Activated B cell treated with CpG ODN at 0.5 μM for 24 hours (primary cell): Measurements from ENCODE around the gene SH3BP5. TPM values are rescaled to one million over a fixed set of nuclear protein-coding genes. Genes with fewer than 3 reads are reported as not detected.
A peak's percentile ranks its signal among the peaks of the same experiment; 100 is the strongest.

ENCODE experiments used
- ATAC-seq: fragments of 200-7000 bp; cut with Tn5 transposase; one replicate; pipeline ENCODE4 v1.10.0; 2021; ENCODE audit warnings: low read depth, mild to moderate bottlenecking, moderate library complexity
- CTCF ChIA-PET: fragments of 350-600 bp; sonication (Branson Sonifier 250); formaldehyde crosslinking; loops from one replicate; lab custom pipeline; 2021; ENCODE audit warnings: antibody characterized with exemption; lab: Charles Lee
- POLR2A ChIA-PET: fragments of 350-600 bp; sonication (Branson Sonifier 250); formaldehyde crosslinking; loops from one replicate; lab custom pipeline; 2021; ENCODE audit warnings: antibody characterized with exemption; lab: Charles Lee
- DNase-seq: peaks from one replicate; pipeline ENCODE4 v3.0.0; 2022
- H3K27ac Mint-ChIP-seq: one replicate; pipeline ENCODE4 v1.8.0; 2020; ENCODE audit warnings: mixed read lengths
- H3K27me3 Mint-ChIP-seq: one replicate; pipeline ENCODE4 v1.8.0; 2021; ENCODE audit warnings: mixed read lengths
- H3K36me3 Mint-ChIP-seq: one replicate; pipeline ENCODE4 v1.8.0; 2021; ENCODE audit warnings: low read depth, mixed read lengths
- H3K4me1 Mint-ChIP-seq: one replicate; pipeline ENCODE4 v1.8.0; 2021; ENCODE audit warnings: mixed read lengths
- H3K4me3 Mint-ChIP-seq: one replicate; pipeline ENCODE4 v1.8.0; 2020; ENCODE audit warnings: mild to moderate bottlenecking, mixed read lengths
- H3K9me3 Mint-ChIP-seq: one replicate; pipeline ENCODE4 v1.8.0; 2020; ENCODE audit warnings: mixed read lengths
- intact Hi-C: fragments of 100-400 bp; cut with micrococcal nuclease; formaldehyde crosslinking; loops from one replicate; pipeline ENCODE4 v1.15.1; 2024
- total RNA-seq: library from RNA; stranded (reverse); gene quantifications from 2 replicates; pipeline ENCODE4 v1.2.3, GENCODE V29; 2022
- TF ChIP-seq, protein P1 (sequence below): fragments of 200-600 bp; IDR thresholded peaks from one replicate; pipeline ENCODE4 v1.8.0; 2022; ENCODE audit warnings: antibody characterized with exemption, mild to moderate bottlenecking

SH3BP5 gene
- total RNA-seq, 1 donor from 2014 or later = 66.0 TPM

DNA sequence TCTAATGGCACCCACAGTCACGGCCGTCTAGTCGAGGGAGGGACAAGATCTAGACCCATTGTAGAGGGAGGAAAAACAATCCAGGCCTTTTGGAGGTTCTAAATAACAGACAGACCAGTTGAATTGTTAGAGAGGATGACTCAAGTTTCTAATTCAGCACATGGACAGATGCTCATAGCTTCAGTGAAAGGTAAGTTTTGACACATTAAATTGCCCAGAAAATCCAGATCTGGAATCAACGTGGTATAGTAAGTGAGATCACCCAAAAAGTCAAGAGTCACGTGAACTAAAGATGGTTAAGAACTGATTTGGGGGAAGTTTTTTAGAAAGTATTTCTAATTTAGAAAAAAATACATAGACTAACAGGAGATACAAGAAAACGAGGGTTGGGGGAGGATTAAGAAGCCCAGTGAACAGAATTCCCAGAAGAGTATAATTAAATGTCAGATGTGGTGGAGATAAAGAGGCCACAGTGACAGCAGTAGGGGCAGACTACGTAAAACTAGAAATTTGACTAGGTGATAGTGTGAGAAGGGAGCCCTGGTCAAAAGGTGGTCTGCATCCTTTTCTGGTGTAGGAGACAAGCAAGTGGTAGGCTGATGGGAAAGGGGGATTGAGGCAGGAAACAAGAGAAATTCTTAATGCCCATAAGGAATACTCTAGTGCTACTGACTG, 79.2 kb downstream of the SH3BP5 start:
- POLR2A ChIA-PET = no interaction called here
- TF ChIP-seq, protein P1, sequence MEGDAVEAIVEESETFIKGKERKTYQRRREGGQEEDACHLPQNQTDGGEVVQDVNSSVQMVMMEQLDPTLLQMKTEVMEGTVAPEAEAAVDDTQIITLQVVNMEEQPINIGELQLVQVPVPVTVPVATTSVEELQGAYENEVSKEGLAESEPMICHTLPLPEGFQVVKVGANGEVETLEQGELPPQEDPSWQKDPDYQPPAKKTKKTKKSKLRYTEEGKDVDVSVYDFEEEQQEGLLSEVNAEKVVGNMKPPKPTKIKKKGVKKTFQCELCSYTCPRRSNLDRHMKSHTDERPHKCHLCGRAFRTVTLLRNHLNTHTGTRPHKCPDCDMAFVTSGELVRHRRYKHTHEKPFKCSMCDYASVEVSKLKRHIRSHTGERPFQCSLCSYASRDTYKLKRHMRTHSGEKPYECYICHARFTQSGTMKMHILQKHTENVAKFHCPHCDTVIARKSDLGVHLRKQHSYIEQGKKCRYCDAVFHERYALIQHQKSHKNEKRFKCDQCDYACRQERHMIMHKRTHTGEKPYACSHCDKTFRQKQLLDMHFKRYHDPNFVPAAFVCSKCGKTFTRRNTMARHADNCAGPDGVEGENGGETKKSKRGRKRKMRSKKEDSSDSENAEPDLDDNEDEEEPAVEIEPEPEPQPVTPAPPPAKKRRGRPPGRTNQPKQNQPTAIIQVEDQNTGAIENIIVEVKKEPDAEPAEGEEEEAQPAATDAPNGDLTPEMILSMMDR = no peak
- peak overlapping the region; percentile 46 for H3K27ac Mint-ChIP-seq
- no peaks in the 10 kb centered on the region for H3K27me3 Mint-ChIP-seq
- DNase-seq = no peak
- intact Hi-C loops = loop anchor here (5.0 kb wide), 1 partner anchor 36 kb away; no protein-coding TSS in a partner anchor
- peaks cover 83% of the 10 kb centered on the region for H3K36me3 Mint-ChIP-seq
- no peaks in the 10 kb centered on the region for H3K9me3 Mint-ChIP-seq
- no peak overlapping the region for H3K4me3 Mint-ChIP-seq
- CTCF ChIA-PET = interaction anchor here (1.5 kb wide), 1 partner anchor 152 kb away, joined by 8 read pairs; no protein-coding TSS in a partner anchor
- ATAC-seq = no peak
- no peaks in the 10 kb centered on the region for H3K4me1 Mint-ChIP-seq

DNA sequence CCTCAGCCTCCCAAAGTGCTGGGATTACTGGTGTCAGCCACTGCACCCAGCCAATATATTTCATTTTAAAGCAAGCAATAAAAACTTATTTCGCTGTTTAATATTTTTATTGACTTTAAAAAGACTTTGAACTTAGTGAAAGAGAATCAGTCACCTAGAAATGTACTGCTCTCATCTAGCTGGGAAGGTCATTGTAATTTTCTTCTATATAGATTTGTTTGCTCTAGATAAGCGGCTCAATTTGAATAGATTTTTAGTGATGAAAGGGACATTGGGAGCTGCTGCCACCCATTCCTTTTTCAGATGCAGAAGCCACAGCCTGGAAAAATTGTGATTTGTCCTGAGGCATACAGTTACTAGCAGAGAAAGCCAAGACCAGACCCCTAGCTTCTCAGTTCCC, 86.2 kb downstream of the SH3BP5 start:
- TF ChIP-seq, protein P1 = no peak
- DNase-seq (no peak), ATAC-seq (no peak)
- peak overlapping the region; percentile 9 for H3K27ac Mint-ChIP-seq
- no peaks in the 10 kb centered on the region for H3K27me3 Mint-ChIP-seq
- intact Hi-C loops = no loop called here
- H3K9me3 Mint-ChIP-seq = no peaks in the 10 kb centered on the region
- H3K4me3 Mint-ChIP-seq = no peak overlapping the region
- POLR2A ChIA-PET = no interaction called here
- CTCF ChIA-PET = interaction anchor here (0.8 to 2.4 kb wide), 4 partner anchors 45 to 161 kb away, joined by 3 to 7 read pairs (median 3); no protein-coding TSS in a partner anchor
- peaks cover 71% of the 10 kb centered on the region for H3K36me3 Mint-ChIP-seq
- no peaks in the 10 kb centered on the region for H3K4me1 Mint-ChIP-seq

- ATAC-seq (no peak), DNase-seq (no peak)
- peaks cover 72% of the 10 kb centered on the region for H3K36me3 Mint-ChIP-seq
- POLR2A ChIA-PET = no interaction called here
- H3K27me3 Mint-ChIP-seq = no peaks in the 10 kb centered on the region
- H3K4me1 Mint-ChIP-seq = no peaks in the 10 kb centered on the region
- H3K9me3 Mint-ChIP-seq = no peaks in the 10 kb centered on the region
- intact Hi-C loops = no loop called here
- CTCF ChIA-PET = interaction anchor here (2.4 kb wide), 1 partner anchor 161 kb away, joined by 7 read pairs; no protein-coding TSS in a partner anchor
- TF ChIP-seq, protein P1 = no peak
- no peak overlapping the region for H3K4me3 Mint-ChIP-seq
- H3K27ac Mint-ChIP-seq = no peak overlapping the region
Observed at GRCh38 chr3:15243822-15244482, 88.4 kb downstream of the SH3BP5 start.

DNA sequence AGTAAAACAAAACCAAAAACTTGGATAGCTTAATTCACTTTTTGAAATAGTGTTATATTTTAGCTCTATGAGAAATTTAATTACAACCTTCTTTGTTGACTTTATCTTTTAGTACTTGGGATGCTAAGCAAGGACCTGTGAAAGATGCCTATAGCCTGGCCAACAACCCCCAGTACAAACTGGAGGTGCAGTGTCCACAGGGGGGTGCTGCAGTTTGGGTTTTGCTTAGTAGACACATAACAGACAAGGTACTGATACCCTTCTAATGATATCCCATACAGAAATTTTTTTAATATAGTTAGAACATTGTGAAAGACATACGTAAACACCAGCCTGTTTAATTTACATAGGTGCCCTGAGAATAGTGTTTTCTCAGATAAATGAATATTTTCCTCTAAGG, 91.0 kb downstream of the SH3BP5 start:
- H3K36me3 Mint-ChIP-seq = peaks cover 64% of the 10 kb centered on the region
- no peak for DNase-seq
- intact Hi-C loops = loop anchor here (1.0 to 2.0 kb wide), 3 partner anchors 15 to 316 kb away; no protein-coding TSS in a partner anchor
- no peak overlapping the region for H3K27ac Mint-ChIP-seq
- CTCF ChIA-PET = interaction anchor here (1.0 to 4.0 kb wide), 5 partner anchors 19 to 165 kb away, joined by 3 to 21 read pairs (median 4); no protein-coding TSS in a partner anchor
- TF ChIP-seq, protein P1 = no peak
- no peak overlapping the region for H3K4me3 Mint-ChIP-seq
- no peaks in the 10 kb centered on the region for H3K4me1 Mint-ChIP-seq
- POLR2A ChIA-PET = no interaction called here
- H3K27me3 Mint-ChIP-seq = no peaks in the 10 kb centered on the region
- peak; percentile 65 for ATAC-seq
- H3K9me3 Mint-ChIP-seq = no peaks in the 10 kb centered on the region

DNA sequence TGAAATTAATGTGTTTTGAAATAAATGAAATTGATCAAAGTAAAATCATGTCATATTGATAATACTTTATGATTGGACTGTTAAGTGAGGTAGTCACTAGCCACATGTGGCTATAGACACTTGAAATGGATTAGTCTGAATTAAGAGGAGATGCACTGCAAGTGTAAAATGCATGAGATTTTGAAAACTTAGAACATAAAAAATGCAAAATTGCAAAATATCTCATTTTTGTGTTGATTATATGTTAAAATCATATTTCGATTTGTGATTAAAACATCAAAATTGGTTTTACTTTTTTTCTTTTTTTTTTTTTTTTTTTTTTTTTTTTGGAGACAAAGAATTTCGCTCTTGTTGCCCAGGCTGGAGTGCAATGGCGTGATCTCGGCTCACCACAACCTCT, 103.1 kb downstream of the SH3BP5 start:
- POLR2A ChIA-PET = no interaction called here
- no peaks in the 10 kb centered on the region for H3K27me3 Mint-ChIP-seq
- H3K4me1 Mint-ChIP-seq = no peaks in the 10 kb centered on the region
- peaks cover 52% of the 10 kb centered on the region for H3K36me3 Mint-ChIP-seq
- TF ChIP-seq, protein P1 = no peak
- ATAC-seq (no peak), DNase-seq (no peak)
- no peaks in the 10 kb centered on the region for H3K9me3 Mint-ChIP-seq
- H3K27ac Mint-ChIP-seq = no peak overlapping the region
- CTCF ChIA-PET = no interaction called here
- H3K4me3 Mint-ChIP-seq = no peak overlapping the region
- intact Hi-C loops = no loop called here
